Activated T-cell treated with anti-CD3 and anti-CD28 coated beads for 24 hours (primary cell): ENCODE data around the gene METTL23.

Source experiments
- DNase-seq: peaks from one replicate; pipeline ENCODE4 v3.0.0-alpha.2; 2020; ENCODE audit warnings: low read depth

The METTL23 gene

DNA sequence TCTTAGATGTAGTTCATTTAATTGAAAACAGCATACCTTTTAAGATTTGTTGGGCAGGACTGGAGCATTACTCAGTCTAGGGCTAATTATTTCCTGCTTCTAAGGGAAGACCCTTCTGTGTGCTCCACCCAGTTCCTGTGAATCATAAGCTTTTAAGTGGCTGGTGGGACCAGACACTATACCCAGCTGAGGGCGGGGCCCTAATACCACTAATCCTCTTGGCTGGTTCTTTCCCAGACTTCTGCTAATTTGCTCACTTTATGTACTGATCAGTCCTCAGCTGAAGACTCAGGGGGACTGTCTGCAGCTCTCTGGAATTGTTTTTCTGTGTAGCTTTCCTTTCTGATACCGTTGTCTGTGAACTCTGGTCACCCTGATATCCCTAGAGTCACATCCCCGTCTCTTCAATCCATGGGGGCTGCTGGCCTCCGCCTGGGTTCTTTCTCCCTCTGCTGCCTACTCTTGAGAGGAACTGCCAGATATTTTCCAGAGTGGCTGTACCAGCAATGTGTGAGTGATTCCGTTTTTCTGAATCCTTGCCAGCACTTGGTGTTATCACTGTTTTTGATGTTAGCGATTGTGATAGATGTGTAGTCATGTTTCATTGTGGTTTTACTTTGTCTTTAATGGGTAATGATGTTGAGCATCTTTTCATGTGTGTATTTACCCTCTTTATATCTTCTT is 46.3 kb downstream of the METTL23 start:
- DNase-seq = peak; percentile 30

DNA sequence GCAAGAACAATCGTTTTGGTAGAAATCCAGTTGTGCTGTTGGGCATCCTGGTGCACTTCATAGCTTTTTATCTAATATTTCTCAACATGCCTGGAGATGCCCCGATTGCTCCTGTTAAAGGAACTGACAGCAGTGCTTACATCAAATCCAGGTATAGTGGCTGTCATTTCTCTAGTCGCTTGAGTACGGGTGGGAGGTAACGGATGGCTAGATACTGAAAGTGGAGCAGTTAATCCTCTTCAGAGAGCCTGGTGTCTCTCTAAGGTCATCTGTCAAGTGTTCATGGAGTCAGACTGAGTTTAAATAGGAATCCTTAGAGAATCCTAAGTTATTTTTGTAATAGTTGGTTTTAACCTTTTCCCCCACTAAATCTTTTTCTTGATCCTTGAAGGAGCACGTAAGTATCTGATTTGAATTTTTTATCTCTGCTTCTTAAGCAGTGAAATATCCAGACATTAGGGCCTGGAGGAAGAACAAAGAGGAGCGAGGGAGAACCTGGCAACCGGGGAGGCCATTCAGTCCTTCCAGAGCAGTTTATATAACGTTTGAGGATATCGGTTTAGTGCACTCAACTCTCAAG is 48.5 kb downstream of the METTL23 start:
- no peak for DNase-seq

GRCh38 chr17:76781056-76781982 is 54.7 kb downstream of the METTL23 start:
- DNase-seq = no peak

GRCh38 chr17:76783146-76783545 is 56.5 kb downstream of the METTL23 start:
- no peak for DNase-seq
